Activated gamma-delta T cell (primary cell): ENCODE measurements around the gene HIP1.
"Not testable (repeated sequence)": the region's sequence is repeated elsewhere in the genome, so short reads cannot be mapped to it uniquely, and the experiment has no call there.

ENCODE experiments used
- DNase-seq: peaks from one replicate; lab custom pipeline; 2025; lab: John Stamatoyannopoulos, UW

Gene HIP1

GRCh38 chr7:75616421-75617167 lies 122.1 kb downstream of the HIP1 start:
- no peak for DNase-seq

DNA sequence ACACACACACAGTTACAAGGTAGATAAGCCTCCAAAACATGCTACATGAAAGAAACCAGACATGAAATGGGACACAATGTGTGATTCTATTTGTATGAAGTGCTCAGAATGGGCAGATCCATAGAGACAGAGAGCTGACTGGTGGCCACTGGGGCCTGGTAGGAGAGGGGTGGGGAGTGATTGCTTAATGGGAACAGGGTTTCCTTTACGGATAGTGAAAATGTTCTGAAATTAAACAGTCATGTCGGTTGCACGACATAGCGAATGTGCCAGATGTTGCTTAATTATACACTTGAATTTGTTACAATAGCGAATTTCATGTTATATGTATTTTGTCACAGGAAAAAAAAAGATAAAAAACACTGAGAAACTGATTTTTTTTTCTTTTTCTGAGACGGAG lies 124.3 kb downstream of the HIP1 start:
- DNase-seq: no peak

- no peak for DNase-seq
These were observed 125.4 kb downstream of the HIP1 start for GRCh38 chr7:75613351-75613750.

DNA sequence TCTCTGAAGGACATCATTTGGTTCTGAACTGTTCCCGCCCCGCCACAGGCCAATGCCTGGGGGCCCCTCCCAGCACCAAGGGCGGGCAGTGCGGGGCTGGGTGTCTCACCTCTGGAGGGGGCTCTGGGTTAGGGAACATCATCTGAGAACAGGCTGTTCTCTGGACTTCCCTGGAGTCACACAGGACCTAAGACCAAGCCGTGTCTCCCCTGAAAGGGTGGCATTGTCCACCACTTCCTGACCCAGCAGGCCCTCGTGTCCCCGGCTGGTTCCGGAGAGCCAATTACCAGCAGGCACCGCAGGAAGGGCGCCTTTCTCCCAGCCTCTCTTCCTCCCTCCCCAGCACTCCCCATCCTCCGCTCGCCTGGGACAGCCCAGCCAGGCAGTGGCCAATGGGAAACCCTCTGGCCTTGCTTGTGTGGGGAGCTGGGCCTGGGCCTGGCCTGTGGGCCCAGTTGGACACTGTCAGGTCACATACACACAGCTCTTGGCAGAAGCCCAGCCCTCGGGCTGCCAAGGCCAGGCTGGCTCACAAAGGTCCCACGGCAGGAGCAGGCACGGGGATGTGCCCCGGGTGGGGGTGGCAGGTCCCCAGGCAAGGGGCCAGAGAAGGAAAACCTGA lies 127.1 kb downstream of the HIP1 start:
- DNase-seq: no peak

GRCh38 chr7:75609416-75609815 lies 129.3 kb downstream of the HIP1 start:
- not testable (repeated sequence) for DNase-seq

GRCh38 chr7:75608451-75609122 lies 130.2 kb downstream of the HIP1 start:
- DNase-seq: no peak

GRCh38 chr7:75604408-75604807 lies 134.3 kb downstream of the HIP1 start:
- no peak for DNase-seq

DNA sequence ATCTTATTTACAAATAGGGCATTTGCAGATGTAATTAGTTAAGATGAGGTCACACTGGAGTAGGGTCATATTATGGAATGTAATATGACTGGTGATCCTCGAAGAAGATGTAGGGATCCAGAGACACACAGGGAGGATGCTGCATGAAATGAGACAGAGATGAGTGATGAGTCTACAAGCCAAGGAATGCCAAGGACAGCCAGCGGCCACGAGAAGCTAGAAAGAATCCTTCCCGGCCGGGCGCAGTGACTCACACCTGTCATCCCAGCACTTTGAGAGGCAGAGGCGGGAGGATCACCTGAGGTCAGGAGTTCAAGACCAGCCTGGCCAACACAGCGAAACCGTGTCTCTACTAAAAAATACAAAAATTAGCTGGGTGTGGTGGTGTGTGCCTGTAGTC lies 135.9 kb downstream of the HIP1 start:
- DNase-seq: not testable (repeated sequence)

DNA sequence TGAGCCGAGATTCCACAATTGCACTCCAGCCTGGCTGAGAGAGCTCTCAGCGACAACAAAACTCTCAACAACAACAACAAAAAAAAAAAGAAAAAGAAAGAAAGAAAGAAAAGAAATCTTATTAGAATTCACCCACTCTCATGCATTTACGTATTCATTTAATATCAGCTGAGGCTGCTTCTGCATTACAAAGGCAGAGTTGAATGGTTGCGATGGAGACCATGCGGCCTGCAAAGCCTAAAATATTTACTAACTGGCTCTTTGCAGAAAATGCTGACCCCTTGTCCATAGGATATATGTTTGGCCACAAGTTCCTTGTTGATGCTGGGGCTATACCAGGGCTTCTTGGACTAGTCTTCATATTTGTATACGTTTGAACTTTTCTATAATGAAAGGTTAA lies 137.2 kb downstream of the HIP1 start:
- DNase-seq: no peak

DNA sequence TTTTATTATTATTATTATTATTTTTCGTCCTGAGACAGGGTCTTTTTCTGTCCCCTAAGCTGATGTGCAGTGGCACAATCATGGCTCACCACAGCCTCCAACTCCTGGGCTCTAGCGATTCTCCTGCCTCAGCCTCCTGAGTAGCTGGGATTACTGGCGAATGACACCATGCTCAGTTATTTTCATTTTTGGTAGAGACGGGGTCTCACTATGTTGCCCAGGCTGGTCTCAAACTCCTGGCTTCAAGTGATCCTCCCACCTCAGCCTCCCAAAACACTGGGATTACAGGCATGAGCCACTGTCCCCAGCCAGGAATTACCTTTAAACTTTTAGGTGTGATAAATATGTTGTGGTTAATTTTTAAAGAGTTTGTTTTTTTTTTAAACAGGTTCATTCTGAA lies 138.0 kb downstream of the HIP1 start:
- DNase-seq: not testable (repeated sequence)

GRCh38 chr7:75599244-75599781 lies 139.4 kb downstream of the HIP1 start:
- no peak for DNase-seq

DNA sequence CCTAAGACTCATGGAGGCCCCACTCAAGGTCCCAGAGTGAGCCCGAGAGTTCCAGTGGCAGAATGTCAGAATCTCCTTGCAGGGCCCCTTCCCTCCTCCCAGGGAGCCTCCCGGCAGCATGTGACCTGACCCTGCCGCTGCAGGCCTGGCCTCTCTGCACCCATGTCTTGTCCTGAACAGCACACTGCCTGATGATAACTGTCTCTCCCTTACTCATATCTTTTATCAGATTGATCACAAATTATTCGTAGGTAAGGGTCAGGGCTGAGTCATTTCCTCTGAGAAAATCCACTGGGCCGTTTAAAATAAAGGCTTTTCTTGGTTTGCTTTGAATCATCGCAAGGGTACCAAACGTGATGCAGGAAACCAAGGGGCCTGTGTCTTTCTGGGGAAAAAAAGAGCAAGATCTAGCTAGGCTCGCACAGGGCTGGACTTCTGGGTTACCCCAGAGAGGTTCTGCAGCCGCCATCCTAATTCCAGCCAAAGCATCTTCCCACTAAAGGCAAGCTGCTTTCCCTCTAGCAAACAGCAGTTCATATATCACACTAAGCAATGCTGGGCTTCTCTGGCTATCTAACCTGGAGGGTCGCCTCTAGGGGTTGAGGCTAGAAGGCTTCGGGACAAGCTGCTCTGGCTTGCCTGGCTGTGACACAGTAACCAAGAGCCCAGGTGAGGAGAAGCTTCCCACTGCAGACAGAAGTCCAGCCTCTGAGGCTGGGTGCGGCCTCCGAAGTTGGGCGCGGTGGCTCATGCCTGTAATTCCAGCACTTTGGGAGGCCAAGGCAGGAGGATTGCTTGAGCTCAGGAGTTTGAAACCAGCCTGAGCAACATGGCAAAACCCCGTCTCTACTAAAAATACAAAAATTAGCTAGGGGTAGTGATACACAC lies 141.8 kb downstream of the HIP1 start:
- DNase-seq: no peak

- DNase-seq: no peak
These were observed 143.0 kb downstream of the HIP1 start for GRCh38 chr7:75595766-75596165.

DNA sequence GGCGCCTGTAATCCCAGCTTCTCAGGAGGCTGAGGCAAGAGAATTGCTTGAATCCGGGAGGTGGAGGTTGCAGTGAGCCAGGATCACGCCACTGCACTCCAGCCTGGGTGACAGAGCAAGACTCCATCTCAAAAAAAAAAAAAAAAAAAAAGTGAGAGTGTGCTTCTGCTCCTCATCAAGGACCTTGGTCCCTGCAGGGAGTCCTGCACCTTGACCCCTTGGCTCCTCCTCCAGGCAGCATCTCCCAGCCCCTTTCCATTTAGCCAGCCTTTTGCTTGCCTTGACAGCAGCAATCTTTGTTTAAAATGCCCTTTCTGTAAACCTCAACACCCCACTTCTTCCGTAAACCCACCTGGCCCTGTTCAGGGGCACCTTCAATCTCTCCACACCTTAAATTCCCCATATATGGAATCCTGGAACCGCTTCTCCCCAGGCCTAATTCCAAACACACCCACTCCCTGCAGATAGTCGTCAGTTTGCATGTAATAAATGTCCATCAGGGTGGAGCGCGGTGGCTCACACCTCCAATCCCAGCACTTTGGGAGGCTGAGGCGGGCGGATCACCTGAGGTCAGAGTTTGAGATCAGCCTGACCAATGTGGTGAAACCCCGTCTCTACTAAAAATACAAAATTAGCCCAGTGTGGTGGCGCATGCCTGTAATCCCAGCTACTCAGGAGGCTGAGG lies 145.1 kb downstream of the HIP1 start:
- DNase-seq: not testable (repeated sequence)

- no peak for DNase-seq
These were observed 147.1 kb downstream of the HIP1 start for GRCh38 chr7:75591467-75592255.

- DNase-seq: no peak
These were observed 148.3 kb downstream of the HIP1 start for GRCh38 chr7:75590373-75591005.

DNA sequence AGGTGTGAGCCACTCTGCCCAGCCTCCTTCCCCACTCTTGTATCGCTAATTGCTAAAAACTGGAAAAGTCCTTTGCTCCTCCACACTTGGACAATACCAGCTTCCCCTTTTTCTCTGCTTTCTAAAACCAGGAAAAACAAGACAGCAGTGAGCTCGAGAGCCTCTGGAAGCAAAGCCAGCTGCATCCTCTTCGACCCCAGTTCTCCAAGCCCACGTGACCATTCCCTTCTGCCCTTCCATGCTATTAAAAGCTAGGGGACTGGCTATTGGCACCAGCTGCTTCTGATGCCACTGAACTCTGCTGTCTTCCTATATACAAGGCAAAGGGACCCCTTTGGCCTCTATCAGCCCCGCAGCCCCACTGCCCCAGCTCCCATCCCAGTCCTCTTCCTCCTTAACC lies 154.4 kb downstream of the HIP1 start:
- no peak for DNase-seq

GRCh38 chr7:75583255-75583654 lies 155.5 kb downstream of the HIP1 start:
- DNase-seq: no peak

DNA sequence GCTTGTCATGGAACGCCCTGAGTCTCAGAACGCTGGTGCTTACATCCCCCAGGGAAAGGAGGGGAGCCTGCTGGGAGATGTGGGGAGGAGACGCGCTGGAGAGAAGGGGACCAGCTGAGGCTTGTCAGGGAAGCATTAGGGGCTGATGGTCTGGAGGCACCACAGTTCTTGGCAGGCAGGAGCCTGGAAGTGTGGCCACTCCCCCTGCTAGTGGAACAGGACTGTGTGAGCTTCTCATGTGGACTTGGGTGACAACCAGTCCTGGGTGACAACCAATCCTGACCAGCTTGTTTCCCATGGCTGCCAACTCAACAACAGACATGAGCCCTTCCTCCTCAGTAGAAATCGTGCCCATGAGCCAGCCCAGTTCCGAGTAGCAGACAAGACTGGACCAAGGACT lies 158.8 kb downstream of the HIP1 start:
- no peak for DNase-seq

DNA sequence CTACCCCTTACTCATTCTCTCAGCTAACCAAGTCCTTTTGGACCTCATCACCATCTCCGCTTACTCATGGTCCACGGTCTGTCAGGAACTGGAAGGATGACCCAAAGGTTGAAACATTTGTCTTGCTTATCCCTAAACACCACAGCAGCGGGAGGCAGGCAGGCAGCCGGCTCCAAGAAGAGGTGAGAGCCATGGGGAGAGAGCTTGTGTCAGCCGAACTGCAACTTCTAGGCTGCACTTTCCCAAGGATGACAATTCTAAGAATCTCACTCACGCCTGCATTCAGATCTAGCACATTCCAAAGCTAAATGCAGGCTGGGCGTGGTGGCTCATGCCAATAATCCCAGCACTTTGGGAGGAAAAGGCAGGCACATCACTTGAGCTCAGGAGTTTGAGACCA lies 160.7 kb downstream of the HIP1 start:
- no peak for DNase-seq
